D721Med (cell line): Measurements from ENCODE around the gene BRD7.

ENCODE experiments used
- DNase-seq: peaks from one replicate; pipeline ENCODE4 v3.0.0; 2011; ENCODE audit warnings: low spot score; ENCODE audit not compliant: insufficient read length
- FAIRE-seq: peaks from 2 replicates; lab custom pipeline; 2011; peaks lifted over from hg19 to GRCh38; lab: Jason Lieb, UNC
- TF ChIP-seq, protein P1 (sequence below): IDR thresholded peaks from 2 replicates; pipeline ENCODE4 v1.5.1; 2012; ENCODE audit warnings: mild to moderate bottlenecking, control low read depth; ENCODE audit not compliant: insufficient read depth; ENCODE audit errors: missing control alignments

The BRD7 gene

DNA sequence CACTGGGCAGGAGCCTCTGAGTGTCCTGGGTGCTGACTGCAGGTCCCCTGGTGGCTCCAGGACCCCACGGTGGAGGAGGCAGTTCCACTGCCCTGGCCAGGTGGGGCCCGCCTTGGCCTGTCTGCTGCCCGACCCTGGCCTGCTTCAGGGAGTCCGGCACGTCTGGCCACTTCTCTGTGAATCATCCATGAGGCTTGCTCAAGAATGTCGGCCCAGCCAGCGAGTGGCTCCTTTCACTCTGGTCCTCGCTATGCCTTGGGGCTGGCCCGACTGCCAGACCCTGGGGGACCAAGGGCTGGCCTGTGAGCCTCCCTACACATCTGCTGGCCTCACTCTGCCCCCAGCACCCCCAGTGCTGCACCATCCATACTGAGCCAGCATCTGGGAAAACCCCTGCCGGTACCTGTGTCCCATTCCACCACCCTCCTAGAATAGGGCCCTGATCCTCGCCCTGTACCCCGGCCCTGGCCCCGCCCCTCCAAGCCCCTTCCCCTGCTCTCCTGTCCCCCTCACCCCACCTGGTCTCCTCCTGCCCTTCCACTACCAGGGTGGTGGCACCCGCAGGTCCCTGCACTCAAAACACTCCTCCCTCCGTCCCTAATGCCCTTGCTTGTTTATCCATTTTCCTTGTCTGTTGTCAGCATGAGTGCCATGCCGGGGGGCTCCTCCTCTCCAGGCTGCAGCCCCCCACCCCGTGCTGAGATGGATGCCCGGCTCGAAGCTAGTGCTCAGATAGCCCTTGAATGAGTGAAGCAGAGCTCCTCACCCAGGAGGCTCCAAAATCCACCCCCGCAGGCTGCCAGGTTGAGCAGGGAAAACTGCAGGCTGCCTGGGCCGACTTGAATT is 66.9 kb downstream of the BRD7 start:
- DNase-seq (no peak), FAIRE-seq (no peak)
- TF ChIP-seq, protein P1, sequence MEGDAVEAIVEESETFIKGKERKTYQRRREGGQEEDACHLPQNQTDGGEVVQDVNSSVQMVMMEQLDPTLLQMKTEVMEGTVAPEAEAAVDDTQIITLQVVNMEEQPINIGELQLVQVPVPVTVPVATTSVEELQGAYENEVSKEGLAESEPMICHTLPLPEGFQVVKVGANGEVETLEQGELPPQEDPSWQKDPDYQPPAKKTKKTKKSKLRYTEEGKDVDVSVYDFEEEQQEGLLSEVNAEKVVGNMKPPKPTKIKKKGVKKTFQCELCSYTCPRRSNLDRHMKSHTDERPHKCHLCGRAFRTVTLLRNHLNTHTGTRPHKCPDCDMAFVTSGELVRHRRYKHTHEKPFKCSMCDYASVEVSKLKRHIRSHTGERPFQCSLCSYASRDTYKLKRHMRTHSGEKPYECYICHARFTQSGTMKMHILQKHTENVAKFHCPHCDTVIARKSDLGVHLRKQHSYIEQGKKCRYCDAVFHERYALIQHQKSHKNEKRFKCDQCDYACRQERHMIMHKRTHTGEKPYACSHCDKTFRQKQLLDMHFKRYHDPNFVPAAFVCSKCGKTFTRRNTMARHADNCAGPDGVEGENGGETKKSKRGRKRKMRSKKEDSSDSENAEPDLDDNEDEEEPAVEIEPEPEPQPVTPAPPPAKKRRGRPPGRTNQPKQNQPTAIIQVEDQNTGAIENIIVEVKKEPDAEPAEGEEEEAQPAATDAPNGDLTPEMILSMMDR = no peak

GRCh38 chr16:50300942-50301625 is 67.7 kb downstream of the BRD7 start:
- FAIRE-seq (no peak), DNase-seq (no peak)
- TF ChIP-seq, protein P1 = no peak

DNA sequence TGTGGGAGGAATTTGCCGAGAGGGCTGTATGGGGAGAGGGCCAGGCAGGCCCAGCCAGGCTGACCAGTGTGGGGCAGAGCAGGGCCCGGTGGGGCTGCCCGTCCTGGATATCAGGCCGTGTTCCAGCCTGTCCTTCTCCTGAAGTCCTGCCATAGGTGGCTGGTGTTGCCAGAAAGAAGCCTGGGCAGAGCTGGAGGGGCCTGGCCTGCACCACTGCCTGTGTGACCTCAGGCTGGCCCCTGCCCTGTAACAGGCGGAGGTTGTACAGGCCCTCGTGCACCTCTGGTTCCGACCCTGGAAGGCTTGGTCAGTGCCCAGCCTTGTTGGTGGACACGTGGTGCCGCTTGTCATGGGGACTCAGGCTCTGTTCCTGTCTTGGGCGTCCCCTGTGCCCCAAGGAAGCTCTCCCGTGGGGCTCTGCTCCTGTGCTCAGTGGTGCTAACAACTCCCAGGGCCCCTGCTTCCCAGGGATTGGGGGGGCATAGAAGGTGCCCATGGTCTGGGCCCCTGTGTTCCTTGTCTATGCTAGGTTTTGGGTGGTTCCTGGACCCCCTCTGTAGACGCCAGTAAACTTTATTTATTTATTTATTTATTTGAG is 69.2 kb downstream of the BRD7 start:
- TF ChIP-seq, protein P1 = no peak
- no peak for FAIRE-seq
- no peak for DNase-seq

GRCh38 chr16:50298591-50299507 is 69.9 kb downstream of the BRD7 start:
- no peak for DNase-seq
- FAIRE-seq = no peak
- TF ChIP-seq, protein P1 = no peak

- DNase-seq = no peak
- TF ChIP-seq, protein P1 = no peak
- FAIRE-seq = no peak
Observed at GRCh38 chr16:50298075-50298460, 70.7 kb downstream of the BRD7 start.

GRCh38 chr16:50297301-50298074 is 71.3 kb downstream of the BRD7 start:
- TF ChIP-seq, protein P1 = no peak
- DNase-seq (no peak), FAIRE-seq (no peak)
